Coronary artery (tissue), 2 donors: Measurements from ENCODE around the gene MTCH1.

Experiments used
- DNase-seq: peaks from one replicate; pipeline ENCODE4 v3.0.0-alpha.2; 2017; ENCODE audit warnings: low spot score
- H3K27ac ChIP-seq, 2 donors: fragments of 200-600 bp; sonication (generic); one replicate each; pipeline ENCODE4 v1.5.1; 2016 to 2019
- H3K4me3 ChIP-seq: fragments of 200-600 bp; sonication (generic); 2 replicates; pipeline ENCODE4 v1.5.1; 2016; ENCODE audit warnings: mild to moderate bottlenecking, moderate library complexity
- TF ChIP-seq, protein P1 (sequence below): fragments of 200-600 bp; sonication (generic); IDR thresholded peaks from one replicate; pipeline ENCODE4 v1.5.1; 2019; ENCODE audit warnings: antibody characterized with exemption

MTCH1 gene

DNA sequence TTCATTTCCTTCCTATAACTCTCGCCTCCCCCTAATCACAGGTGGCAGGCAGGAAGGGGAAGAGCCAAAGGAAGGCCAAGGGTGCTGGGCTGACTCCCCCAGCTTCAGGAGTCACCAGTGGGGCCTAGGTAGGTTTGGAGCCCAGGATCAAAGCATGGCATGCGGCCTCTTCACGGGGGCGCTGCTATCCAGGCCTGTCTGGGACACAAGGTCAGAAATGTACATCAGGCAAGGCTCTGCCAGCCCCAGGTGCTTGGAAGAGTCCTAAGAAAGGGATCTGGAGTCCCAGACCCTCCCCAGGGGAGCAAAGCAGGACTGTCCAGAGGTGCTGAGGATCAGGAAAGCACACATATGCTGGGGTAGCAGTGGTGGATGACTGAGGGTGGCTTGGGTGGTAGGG, 21.1 kb downstream of the MTCH1 start:
- no peak overlapping the region for H3K4me3 ChIP-seq
- DNase-seq, result no peak
- H3K27ac ChIP-seq, result no peak overlapping the region
- TF ChIP-seq, protein P1, sequence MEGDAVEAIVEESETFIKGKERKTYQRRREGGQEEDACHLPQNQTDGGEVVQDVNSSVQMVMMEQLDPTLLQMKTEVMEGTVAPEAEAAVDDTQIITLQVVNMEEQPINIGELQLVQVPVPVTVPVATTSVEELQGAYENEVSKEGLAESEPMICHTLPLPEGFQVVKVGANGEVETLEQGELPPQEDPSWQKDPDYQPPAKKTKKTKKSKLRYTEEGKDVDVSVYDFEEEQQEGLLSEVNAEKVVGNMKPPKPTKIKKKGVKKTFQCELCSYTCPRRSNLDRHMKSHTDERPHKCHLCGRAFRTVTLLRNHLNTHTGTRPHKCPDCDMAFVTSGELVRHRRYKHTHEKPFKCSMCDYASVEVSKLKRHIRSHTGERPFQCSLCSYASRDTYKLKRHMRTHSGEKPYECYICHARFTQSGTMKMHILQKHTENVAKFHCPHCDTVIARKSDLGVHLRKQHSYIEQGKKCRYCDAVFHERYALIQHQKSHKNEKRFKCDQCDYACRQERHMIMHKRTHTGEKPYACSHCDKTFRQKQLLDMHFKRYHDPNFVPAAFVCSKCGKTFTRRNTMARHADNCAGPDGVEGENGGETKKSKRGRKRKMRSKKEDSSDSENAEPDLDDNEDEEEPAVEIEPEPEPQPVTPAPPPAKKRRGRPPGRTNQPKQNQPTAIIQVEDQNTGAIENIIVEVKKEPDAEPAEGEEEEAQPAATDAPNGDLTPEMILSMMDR, result no peak

DNA sequence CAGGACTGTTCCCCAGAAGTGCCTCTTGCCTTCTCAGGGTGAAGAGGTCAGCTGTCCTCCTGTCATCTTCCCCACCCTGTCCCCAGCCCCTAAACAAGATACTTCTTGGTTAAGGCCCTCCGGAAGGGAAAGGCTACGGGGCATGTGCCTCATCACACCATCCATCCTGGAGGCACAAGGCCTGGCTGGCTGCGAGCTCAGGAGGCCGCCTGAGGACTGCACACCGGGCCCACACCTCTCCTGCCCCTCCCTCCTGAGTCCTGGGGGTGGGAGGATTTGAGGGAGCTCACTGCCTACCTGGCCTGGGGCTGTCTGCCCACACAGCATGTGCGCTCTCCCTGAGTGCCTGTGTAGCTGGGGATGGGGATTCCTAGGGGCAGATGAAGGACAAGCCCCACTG, 21.6 kb downstream of the MTCH1 start:
- no peak for DNase-seq
- no peak overlapping the region for H3K4me3 ChIP-seq
- no peak overlapping the region for H3K27ac ChIP-seq
- TF ChIP-seq, protein P1, result no peak

DNA sequence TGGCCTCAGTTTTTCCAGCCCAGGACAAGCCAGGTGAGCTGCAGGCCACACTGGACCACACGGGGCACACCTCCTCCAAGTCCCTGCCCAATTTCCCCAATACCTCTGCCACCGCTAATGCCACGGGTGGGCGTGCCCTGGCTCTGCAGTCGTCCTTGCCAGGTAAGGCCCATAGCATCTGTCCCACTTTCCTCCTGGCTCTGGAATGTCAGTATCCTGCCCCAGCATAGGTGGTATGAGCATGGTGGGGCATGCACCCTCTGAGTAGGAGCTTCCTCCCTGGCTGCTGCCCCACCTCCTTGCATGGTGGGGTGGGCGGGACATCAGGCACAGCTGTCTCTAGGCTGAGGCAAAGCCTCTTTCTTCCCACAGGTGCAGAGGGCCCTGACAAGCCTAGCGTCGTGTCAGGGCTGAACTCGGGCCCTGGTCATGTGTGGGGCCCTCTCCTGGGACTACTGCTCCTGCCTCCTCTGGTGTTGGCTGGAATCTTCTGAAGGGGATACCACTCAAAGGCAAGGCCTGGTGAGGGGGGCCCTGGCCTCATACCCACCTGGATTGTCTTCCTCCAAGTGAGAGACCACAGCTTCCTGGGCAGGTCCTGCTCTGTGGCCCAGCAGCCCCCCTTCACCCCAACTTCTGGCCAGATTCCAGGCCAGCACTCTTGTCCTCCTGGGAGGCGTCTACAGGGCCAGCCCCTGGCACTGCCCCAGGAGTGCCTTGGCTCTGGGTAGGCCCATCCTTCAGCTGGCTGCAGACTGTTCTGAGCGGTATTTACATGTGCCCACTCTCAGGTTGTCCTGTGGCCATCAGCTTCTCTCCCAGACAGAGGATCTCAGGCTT, 22.3 kb downstream of the MTCH1 start:
- no peak for DNase-seq
- TF ChIP-seq, protein P1, result no peak
- Histone ChIP-seq H3K4me3 (no peak overlapping the region), H3K27ac (no peak overlapping the region)

DNA sequence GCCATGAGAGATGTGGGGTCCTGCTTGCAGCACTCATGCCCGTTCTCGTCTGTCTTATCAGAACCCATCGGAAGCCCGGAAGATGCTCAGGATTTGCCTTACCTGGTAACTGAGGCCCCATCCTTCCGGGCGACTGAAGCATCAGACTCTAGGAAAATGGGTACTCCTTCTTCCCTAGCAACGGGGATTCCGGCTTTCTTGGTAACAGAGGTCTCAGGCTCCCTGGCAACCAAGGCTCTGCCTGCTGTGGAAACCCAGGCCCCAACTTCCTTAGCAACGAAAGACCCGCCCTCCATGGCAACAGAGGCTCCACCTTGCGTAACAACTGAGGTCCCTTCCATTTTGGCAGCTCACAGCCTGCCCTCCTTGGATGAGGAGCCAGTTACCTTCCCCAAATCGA, 23.1 kb downstream of the MTCH1 start:
- no peak overlapping the region for H3K4me3 ChIP-seq
- TF ChIP-seq, protein P1, result no peak
- no peak overlapping the region for H3K27ac ChIP-seq
- DNase-seq, result no peak

DNA sequence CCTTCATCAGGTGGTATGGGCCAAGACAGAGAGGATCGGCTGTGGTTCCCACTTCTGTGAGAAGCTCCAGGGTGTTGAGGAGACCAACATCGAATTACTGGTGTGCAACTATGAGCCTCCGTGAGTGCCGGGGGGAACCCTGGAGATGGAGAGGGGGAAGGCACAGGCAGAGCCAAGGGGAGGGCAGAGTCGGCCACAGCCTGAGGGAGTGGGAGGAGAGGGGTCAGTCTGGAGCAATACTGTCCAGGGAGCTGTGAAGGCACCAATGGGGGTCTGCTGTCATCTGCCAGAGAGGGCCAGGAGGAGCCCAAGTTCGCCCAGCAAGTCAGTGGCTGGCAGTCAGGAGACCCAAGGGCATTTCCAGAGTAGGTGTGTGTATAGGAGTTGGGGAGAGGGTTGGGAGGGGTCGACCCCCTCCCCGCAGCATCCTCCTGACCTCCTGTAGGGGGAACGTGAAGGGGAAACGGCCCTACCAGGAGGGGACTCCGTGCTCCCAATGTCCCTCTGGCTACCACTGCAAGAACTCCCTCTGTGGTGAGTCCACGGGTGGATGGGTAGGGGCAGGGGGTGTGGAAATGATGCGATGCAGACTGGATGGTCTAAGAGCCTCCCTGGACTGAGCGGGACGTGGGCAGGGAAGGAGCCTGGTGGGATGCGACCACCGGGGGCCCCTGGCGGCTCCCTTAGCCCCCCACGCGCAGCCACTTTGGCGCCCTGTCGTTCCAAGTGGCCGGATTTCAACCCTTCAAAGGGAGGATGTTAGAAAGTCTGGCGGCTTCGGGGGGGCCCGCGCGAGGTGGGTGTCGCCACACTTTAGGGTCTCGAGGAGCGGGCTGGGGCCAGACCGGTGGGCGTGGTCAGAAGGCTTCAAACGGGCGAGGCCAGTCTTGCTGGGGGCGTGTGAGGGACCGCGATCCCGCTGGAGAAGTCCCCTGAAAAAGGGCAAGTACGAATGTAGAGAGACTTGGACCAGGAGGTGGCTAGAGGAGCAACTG, 24.3 kb downstream of the MTCH1 start:
- no peak overlapping the region for H3K4me3 ChIP-seq
- no peak overlapping the region for H3K27ac ChIP-seq
- TF ChIP-seq, protein P1, result no peak
- DNase-seq, result no peak

DNA sequence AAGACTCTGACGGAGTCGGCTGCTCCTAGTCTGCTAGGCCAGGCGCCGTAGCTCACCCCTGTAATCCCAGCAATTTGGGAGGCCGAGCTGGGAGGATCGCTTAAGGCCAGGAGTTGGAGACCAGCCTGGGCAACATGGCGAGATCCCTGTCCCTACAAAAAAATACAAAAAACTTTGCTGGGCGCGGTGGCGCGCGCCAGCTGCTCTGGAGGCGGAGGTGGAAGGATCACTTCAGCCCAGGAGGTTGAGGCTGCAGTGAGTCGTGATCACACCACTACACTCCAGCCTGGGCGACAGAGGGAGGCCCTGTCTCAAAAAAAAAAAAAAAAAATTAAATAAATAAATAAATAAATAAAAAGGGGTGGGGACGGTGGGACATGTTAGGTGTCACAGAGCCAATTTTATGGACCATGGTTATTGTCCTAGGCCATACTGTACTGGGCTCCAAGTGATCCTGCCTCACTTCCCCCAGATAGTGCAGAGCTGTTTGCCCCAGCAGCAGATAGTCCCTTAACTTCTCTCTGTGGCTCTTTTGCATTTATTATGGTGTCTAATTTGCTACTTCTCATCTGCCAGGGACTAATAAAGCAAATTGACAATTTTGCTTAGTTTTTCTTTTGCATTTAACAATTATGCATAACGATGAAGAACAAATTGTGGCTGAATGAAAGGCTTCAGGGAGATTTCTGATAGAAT, 26.3 kb downstream of the MTCH1 start:
- H3K4me3 ChIP-seq, result no peak overlapping the region
- no peak for DNase-seq
- TF ChIP-seq, protein P1, result no peak
- H3K27ac ChIP-seq, result peak overlapping the region in 1 of 2 donors; percentile 20
